Smooth muscle cell of the pulmonary artery (primary cell): ENCODE data around the gene CSE1L. TPM values are rescaled to one million over a fixed set of nuclear protein-coding genes. Genes with fewer than 3 reads are reported as not detected.

Experiments
- total RNA-seq: library from RNA; depleted of rRNA; stranded (reverse); fragments of >200 nt; gene quantifications from 2 replicates; pipeline ENCODE4 v1.2.3, GENCODE V29; 2014

CSE1L gene, protein sequence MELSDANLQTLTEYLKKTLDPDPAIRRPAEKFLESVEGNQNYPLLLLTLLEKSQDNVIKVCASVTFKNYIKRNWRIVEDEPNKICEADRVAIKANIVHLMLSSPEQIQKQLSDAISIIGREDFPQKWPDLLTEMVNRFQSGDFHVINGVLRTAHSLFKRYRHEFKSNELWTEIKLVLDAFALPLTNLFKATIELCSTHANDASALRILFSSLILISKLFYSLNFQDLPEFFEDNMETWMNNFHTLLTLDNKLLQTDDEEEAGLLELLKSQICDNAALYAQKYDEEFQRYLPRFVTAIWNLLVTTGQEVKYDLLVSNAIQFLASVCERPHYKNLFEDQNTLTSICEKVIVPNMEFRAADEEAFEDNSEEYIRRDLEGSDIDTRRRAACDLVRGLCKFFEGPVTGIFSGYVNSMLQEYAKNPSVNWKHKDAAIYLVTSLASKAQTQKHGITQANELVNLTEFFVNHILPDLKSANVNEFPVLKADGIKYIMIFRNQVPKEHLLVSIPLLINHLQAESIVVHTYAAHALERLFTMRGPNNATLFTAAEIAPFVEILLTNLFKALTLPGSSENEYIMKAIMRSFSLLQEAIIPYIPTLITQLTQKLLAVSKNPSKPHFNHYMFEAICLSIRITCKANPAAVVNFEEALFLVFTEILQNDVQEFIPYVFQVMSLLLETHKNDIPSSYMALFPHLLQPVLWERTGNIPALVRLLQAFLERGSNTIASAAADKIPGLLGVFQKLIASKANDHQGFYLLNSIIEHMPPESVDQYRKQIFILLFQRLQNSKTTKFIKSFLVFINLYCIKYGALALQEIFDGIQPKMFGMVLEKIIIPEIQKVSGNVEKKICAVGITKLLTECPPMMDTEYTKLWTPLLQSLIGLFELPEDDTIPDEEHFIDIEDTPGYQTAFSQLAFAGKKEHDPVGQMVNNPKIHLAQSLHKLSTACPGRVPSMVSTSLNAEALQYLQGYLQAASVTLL
- total RNA-seq: 57.2 and 64.4 TPM in 2 replicates

DNA sequence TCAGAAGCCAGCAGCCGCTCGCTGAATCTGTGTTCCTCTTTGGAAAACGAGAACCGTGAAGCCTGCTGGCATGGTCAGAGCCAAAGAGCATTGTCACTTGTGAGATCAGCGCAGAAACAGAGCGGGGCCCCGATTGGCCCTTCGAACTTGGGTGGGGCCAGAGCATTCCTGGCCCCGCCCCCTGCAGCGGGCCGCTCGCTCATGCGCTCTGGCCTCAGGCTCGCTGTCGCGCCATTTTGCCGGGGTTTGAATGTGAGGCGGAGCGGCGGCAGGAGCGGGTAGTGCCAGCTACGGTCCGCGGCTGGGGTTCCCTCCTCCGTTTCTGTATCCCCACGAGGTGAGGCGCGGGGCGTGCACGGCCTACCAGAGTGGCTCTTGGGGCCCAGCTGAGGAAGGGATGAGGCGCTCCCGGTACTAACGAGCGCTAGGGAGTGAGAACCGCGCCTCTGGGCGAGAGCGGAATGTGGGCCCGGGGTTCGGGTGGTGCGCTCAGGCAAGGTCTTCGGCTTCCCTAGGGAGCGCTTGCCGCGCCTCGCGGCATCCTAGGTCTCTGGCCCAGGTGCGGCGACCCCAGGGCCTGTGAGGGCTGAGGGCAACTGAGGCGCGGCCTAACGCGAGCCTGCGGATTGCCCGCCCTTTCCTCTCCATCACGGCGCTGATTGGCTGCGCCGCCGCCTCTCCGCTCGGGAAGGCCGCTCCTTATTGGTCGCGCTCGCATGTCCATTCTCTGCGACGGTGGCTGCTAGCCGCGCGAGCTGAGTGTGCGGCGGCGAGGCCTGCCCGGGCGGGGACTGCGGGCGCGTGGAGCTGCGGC lies at the start of gene CSE1L:
CSE1L (plus strand) TSS at position 226 of the 814 bp plus-strand sequence. CDS start 12,152 bp downstream, outside the sequence.

Other genes starting within 250 kb of the CSE1L start
- gene PREX1, start 218.3 kb upstream of the CSE1L start, total RNA-seq: 20.5 and 32.2 TPM in 2 replicates
- gene ARFGEF2, start 124.6 kb upstream of the CSE1L start, total RNA-seq: 53.2 and 56.3 TPM in 2 replicates
- gene STAU1, start 142.0 kb downstream of the CSE1L start, total RNA-seq: 66.5 and 67.0 TPM in 2 replicates
- 27.9 and 33.6 TPM in 2 replicates for gene DDX27, start 173.1 kb downstream of the CSE1L start, total RNA-seq
- gene ZNFX1, start 231.7 kb downstream of the CSE1L start, total RNA-seq: 45.8 and 50.4 TPM in 2 replicates